HG02870 (cell line): Measurements from ENCODE around the gene HSPA1B.
"Not testable (repeated sequence)": the region's sequence is repeated elsewhere in the genome, so short reads cannot be mapped to it uniquely, and the experiment has no call there.

Experiments used
- ATAC-seq: cut with Tn5 transposase; IDR thresholded peaks from one replicate; pipeline ENCODE4 v1.9.1; 2021; ENCODE audit warnings: mild to moderate bottlenecking, moderate library complexity; ENCODE audit not compliant: unreplicated experiment

The HSPA1B gene

DNA sequence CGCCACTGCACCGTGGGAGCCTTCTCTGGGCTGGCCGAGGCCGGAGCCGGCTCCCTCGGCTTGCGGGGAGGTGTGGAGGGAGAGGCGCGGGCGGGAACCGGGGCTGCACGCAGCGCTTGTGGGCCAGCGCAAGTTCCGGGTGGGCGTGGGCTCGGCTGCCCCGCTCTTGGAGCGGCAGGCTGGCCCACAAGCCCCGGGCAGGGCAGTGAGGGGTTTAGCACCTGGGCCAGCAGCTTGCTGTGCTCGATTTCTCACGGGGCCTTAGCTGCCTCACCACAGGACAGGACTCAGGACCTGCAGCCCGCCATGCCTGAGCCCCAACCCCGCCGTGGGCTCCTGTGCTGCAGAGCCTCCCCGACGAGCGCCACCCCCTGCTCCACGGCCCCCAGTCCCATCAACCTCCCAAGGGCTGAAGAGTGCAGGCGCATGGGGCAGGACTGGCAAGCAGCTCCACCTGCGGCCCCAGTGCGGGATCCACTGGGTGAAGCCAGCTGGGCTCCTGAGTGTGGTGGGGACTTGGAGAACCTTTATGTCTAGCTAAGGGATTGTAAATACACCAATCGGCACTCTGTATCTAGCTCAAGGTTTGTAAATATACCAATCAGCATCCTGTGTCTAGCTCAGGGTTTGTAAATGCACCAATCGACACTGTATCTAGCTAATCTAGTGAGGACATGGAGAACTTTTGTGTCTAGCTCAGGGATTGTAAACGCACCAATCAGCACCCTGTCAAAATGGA lies 24.6 kb downstream of the HSPA1B start:
- ATAC-seq: not testable (repeated sequence)

DNA sequence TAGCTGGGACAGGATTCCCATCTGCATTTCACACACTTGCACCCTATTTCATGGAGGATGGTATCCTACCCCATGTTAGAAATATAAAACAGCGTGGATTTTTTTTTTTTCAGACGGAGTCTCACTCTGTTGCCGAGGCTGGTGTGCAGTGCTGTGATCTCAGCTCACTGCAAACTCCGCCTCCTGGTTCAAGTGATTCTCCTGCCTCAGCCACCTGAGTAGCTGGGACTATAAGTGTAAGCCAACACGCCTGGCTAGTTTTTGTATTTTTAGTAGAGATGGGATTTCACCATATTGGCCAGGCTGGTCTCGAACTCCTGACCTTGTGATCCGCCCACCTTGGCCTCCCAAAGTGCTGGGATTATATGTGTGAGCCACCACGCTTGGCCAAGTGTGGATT lies 30.2 kb downstream of the HSPA1B start:
- ATAC-seq: not testable (repeated sequence)

DNA sequence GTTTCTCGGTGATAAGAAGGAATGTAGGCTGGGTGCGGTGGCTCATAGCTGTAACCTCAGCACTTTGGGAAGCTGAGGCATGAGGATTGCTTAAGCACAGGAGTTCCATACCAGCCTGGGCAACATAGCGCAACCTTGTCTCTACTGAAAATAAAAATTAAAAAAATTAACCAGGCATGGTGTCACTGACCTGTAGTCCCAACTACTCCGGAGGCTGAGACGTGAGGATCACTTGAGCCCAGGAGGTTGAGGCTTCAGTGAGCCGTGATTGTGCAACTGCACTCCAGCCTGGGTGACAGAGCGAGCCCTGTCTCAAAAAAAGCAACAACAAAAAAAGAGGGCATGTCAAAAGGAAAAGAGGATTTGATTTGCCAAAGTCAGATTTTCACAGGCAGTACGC lies 31.2 kb downstream of the HSPA1B start:
- no peak for ATAC-seq

DNA sequence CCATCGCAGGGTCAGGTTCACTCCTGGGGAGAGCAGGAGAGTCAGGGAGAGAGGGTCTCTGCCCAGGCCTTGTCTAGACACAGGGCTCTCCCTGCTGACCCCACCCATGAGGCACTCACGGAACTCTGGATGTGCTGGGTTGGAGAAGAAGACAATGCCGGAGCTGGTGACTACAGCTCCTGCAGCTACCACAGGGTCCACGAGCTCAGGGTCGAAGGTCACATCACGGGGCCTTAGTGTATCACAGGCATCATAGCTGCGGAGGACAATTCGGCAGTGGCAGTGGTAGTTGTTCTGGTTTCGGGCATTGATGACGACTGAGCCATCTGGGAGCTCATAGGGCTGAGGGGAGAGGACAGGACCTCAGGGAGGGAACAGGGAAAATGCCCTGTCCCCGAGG lies 32.4 kb downstream of the HSPA1B start:
- ATAC-seq: no peak

DNA sequence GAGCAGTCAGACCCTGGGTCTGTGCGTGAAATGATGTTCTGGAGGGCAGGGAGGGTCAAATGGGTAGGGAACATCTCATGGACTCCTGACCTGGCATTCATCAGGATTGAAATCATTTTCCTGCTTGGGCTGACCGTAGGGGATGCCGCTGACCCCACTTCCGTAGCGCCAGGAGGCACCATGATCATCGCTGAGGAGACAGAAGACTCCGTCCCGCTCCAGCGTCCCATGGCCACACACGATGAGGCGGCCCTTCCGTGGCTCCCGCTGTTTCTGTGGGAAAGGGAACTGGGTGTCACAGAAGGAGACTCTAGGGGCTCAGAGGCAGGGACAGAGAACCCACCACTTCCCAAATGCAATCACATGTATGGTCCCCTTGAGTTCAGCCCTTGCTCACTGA lies 32.8 kb downstream of the HSPA1B start:
- ATAC-seq: no peak

DNA sequence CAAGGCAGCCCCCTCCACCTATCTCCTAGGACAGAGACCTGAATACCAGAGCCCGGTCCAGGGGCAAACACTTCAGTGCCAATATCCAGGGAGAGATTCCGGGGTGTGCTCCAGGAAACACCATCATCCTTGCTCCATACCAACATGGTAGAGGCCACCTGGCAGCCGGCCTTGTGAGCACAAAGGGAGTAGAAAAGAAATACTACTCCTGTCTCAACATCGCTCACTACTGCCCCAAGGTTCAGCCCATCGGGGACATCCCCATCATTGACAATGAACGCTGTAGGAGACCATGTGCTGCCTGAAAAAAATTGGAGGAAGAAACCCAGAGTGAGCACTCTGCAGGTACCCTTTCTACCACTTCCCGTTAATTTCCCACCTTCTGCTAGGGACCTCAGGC lies 33.6 kb downstream of the HSPA1B start:
- ATAC-seq: no peak

DNA sequence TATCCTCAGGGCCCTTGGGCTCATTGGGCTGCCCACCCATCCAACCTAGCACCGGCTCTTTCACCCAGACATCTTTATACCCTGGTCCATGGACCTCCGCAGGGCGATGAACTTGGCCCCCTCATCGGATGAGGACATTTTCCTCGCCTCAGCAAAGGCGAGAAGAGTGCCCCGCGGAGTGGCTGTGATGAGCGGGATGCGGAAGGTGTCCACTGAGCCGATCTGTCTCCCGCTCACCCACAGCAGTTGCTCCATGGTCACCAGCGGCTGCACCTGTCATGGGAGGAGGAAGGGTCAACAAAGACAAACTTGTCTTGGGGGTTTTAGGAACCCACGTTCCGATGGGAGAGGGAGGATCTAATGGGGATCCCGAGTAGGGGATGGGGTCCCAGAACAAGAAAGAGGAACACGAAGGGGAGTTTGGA lies 34.4 kb downstream of the HSPA1B start:
- ATAC-seq: no peak

DNA sequence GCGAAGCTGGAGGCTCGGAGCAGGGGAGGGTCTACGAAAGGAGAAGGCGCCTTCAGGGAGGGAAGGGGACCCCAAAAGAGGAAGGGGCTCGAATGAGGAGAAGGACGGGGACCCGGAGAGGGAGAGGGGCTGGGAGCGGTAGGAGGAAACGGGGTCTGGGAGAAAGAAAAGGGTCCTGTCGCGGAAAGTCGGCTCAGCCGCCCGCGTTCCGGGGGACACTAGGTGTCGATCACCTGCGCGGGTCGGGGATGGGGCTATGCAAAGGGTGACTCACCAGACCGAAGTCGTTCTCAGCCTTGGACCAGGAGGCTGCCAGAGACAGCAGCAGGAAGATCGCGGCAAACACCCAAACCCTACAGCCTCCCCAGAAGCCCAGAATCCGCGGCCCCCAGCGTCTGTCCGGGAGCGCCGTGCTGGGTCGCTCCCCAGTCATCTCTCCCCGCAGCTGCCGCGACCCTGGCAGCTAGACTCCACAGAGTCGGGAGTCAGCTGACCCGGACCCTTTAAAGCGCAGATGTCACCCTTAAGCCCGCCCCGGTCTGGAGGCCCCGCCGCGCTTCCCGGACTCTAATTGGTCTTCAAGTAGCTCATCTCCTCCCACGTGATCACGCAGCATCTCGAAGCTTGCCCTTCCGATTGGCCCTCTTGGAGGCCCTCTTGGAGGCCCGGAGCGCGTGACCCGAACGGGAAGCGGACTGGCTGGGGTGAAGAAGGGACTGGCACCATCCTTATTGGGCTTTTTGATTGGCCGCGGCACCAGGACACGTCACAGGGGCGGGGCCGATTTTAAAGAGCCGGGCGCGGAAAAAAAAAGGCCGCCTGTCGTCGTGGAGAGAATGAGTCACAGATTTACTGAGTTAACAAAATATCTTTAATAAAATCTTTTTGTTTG lies 35.1 kb downstream of the HSPA1B start, which contains the start of gene NEU1:
NEU1 (minus strand) TSS at position 478 of the 892 bp plus-strand sequence; CDS start at position 433, 45 bp downstream.
- ATAC-seq: peak; percentile 93

DNA sequence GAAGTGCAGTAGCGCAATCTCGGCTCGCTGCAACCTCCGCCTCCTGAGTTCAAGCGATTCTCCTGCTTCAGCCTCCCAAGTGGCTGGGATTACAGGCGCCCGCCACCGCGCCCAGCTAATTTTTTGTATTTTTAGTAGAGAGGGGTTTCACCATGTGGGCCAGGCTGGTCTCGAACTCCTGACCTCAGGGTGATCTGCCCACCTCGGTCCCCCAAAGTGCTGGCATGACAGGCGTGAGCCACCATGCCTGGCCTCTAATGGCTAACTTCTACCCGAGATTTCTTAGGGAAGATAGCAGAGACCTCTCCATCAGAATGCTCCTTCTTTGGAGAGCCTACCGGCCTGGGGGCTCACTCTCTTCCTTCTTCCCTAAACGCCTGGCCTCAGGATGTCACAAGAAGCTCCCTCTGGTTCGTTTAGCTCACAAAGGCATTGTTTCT lies 36.6 kb downstream of the HSPA1B start:
- ATAC-seq: not testable (repeated sequence)

DNA sequence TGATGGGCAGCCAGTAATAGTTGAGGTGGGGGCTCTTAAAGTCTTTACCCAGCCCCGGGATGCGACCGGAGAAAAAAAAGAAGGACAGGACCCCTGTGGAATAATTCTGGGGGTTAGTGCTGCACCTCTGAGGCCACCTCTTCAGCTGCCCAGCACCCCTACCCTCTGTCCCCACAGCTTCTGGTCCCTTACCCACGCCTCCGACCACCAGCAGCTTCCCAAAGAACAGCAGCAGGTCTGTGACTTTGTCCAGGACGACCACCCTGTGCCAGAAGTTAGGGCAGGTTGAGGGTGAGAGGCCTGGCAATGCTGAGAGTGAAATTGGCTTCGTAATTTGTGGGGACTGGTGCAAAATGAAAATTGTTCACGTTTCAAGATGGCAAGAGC lies 37.3 kb downstream of the HSPA1B start:
- no peak for ATAC-seq

DNA sequence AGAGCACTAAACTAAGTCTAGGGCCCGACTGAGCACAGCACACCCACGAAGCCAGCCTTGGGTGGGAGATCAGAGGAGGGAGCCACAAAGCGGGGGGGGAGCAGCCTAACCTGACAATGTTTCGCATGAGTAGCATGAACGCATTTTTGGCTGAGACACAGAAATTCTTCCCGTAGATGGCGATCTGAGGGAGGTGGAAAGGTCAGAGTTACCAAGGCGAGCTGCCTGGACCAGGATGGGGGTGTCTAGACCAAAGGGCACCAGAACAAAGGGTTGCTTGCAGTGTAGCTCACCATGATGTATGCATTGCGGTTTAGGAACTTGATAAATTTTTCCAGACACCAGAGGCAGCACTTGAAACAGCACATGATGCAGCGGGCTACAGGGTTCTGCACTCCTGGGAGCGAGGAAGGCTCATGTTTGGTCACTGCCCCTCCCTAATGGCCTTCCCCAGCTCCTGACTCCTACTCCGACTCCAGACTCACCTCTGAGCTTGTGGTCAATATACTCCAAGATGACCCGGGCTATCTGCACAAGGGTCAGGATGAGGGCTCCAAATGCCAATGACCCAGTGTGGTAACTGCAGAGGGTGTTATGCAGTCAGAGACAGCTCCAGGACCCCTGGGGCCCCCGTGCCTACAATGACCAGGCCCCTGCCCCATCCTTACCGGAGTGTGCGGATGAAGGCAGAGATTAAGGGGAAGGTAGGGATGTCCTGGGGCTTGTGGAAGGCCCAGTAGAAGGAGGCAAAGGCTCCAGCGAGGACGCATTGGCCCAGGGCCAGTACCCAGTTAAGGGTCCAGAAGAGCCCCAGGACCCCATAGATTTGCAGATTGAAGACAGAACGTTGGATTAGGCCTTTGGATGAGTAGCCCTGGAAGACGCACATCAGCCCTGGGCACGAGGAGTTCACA lies 37.9 kb downstream of the HSPA1B start:
- ATAC-seq: no peak

DNA sequence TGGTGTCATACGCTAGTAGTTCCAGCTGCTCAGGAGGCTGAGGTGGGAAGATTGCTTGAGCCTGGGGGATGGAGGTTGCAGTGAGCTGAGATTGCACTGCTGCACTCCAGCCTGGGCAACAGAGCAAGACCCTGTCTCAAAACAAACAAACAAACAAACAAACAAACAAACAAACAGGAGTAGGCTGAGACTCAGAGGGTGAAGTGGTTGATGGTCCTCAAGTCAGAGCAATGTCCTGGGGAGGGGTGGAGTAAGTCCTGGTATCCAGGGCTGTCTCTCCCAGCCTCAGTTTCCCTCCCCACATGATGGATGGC lies 41.1 kb downstream of the HSPA1B start:
- not testable (repeated sequence) for ATAC-seq

DNA sequence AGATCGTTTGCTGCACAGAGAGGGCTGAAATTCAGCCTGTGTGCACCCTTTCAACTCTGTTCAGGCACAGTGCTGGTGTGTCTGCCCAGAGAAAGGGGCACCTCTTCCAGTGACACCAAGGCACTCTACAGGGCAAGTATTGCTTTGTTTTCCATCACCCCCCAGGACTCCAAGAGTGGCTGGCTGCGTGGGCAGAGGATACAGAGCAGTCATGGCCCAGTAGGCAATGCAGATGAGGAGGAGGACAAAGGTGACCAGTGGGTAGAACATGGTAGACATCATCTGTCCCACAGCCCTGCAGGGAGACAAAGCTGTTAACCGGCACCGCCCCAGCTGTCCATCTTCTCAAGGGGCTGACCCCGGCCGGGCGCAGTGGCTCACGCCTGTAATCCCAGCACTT lies 41.8 kb downstream of the HSPA1B start:
- ATAC-seq: no peak

DNA sequence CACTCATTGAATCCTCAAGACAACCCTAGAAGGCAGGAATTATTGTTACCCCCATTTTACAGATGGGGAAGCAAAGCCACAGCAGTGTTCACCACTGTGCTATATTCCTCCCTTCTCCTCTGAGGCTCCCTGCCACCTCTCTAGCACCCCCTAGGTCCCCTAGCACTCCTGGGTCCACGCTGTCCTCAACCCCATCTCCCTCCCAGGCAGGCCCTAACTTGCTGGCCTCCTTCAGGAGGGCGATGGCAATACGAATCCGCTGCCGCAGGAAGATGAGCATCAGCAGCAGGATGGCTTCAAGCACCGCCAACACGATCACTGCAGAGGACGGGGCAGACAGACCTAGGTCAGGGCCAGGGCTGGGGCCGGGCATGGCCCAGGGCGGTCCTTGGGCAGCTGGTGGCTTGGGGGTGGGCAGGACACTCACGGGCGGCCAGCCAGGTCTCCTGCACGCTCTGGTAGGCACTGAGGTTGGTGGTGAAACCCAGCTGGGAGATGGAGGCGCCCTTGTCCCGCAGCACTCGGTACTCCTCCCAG lies 42.9 kb downstream of the HSPA1B start:
- no peak for ATAC-seq

DNA sequence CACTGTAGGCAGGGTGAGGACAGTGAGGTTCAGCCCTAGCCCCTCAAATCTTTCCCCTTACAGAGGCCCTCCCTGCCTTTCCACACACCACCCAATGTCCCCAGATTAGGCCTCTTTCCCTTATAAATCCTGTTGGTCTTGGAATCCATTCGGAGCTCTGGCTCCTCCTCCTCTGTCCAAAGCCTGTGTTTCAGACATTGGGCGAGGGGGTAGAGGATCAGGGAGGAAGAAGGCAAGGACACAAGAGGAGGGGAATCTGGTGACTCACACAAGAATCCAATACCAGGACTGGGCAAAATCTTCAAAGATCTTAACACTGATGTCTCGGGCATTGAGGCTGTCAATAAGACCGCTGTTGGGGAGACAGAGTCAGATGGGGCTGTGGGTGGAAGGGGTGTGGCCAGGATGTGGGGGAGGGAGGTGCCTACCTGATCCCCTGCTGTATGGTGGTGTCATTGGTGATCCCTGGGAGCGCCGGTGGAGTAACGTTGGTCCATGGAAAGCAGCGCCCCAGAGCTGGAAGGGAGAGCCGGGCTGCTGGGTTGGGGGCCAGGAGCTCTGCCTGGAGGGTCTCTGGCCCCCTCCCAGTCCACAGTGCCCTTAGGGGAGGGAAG lies 43.6 kb downstream of the HSPA1B start:
- no peak for ATAC-seq

DNA sequence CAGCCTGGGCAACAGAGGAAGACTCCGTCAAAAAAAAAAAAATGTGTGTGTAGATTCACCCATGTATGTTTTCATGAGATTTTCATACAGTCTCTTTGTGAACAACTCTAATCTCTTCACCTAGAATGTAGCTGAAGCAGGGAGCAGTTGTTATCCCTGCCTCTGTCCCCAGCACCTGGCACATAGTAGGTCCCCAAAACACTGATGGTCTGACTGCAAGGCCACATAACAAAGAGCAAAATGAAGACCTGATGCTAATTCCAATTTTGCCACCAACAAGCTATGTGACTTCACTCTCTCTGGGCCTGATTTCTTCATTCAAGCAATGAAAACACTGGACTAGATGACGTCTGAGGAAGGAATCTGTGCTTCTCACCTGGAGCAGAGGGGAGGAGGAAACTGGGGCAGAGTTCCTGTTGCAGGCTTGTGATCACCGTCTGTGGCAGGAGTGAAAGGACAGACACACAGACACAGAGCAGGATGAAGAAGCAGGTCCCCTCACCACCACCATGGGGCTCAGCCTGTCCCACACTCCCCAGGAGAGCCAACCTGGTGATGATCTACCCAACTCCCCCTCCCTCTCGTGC lies 46.6 kb downstream of the HSPA1B start:
- ATAC-seq: no peak

DNA sequence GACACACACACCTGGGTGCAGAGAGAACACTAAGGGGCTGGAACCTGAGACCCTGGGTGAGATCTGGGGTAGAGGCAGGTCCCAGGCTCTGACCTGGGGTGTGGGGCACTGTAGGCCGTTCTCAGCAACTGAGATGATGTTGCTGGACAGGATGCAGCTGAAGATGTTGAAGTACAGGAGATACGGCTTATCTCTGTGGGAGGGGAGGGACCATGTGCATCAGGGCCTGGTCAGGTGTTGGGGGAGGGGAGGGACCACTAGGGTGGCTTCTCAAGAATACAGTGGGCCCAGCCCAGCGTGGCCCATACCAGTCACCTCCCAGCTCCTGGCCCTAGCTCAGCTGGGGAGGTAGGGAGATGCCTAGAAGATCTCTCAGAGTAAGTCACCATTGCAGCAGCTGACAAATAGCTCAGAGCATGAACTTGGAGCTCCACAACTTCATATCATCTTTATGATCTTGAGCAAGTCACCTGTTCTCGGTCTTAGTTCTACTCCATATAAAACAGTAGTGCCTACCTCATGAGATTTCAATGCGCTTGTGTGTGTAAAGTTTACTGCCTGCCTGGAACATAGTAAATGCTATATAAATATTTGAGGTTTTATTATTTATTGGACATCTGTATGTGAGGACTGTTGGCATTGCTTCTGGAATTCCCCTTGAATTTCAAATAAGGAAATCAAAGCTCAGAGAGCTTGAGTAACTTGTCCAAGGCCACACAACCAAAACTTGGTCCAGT lies 47.5 kb downstream of the HSPA1B start:
- ATAC-seq: no peak

DNA sequence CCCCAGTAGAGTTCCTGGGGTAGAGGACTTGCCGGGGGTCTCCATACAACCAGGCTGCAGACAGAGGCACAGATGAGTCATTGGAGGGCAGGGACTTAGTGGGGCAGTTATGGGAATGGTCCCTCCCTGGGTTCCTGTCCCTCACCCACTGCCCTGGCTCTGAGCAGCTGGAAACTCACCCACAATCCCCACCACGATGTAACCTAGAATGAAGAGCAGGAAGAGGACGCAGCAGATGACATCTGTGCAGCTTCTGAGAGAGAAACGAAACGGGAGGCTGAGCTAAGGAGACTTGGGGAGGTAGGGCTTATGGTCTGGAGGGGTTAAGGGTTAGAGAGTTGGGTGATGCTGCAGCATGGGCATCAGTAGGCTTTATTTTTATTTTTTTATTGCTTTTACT lies 48.3 kb downstream of the HSPA1B start:
- ATAC-seq: no peak

DNA sequence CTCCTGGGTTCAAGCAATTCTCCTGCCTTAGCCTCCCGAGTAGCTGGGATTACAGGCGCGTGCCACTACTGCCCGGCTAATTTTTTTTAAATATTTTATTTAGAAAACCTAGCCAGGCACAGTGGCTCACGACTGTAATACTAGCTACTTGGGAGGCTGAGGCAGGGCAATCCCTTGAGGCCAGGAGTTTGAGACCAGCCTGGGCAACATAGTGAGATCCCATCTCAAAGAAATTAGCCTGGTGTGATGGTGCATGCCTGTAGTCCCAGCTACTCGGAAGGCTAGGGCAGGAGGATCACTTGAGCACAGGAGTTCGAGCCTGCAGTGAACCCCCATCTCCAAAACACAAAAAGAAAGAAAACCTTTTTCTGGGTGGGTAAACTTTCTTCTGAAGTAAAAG lies 48.8 kb downstream of the HSPA1B start:
- no peak for ATAC-seq
